Heart right ventricle (tissue), 16 donors: ENCODE results near the gene DET1. TPM values are rescaled to one million over a fixed set of nuclear protein-coding genes. Genes with fewer than 3 reads are reported as not detected.
"Not testable (repeated sequence)": the region's sequence is repeated elsewhere in the genome, so short reads cannot be mapped to it uniquely, and the experiment has no call there.

ENCODE experiments used
- ATAC-seq, 8 donors: fragments of 200-7000 bp; cut with Tn5 transposase; one replicate each; pipeline ENCODE4 v1.9.1; 2020; ENCODE audit warnings: mild to moderate bottlenecking in 8 of 8, moderate library complexity in 8 of 8, moderate number of reproducible peaks in 1 of 8
- DNase-seq, 2 donors: peaks; one replicate each; pipeline ENCODE4 v3.0.0-alpha.2; 2020
- H3K27ac ChIP-seq, 10 donors: fragments of 200-600 bp; sonication (generic) in 2 of 10; one replicate each; pipeline versions ENCODE4 v1.5.0 to v1.8.0; 2020 to 2022; ENCODE audit warnings: mild to moderate bottlenecking in 3 of 10
- H3K27me3 ChIP-seq, 7 donors: fragments of 200-600 bp; one replicate each; pipeline ENCODE4 v1.8.0; 2021 to 2022; ENCODE audit warnings: mild to moderate bottlenecking in 2 of 7
- H3K36me3 ChIP-seq, 9 donors: fragments of 200-600 bp; sonication (generic) in 1 of 9; one replicate each; pipeline versions ENCODE4 v1.5.0 to v1.8.0; 2020 to 2022; ENCODE audit warnings: mild to moderate bottlenecking in 2 of 9
- H3K4me1 ChIP-seq, 9 donors: fragments of 200-600 bp; sonication (generic) in 1 of 9; one replicate each; pipeline versions ENCODE4 v1.5.0 to v1.8.0; 2020 to 2022; ENCODE audit warnings: mild to moderate bottlenecking in 4 of 9
- H3K4me3 ChIP-seq, 10 donors: fragments of 200-600 bp; sonication (generic) in 2 of 10; one replicate each; pipeline versions ENCODE4 v1.5.0 to v1.8.0; 2020 to 2022; ENCODE audit warnings: mild to moderate bottlenecking in 7 of 10, moderate library complexity in 2 of 10
- H3K9me3 ChIP-seq, 11 donors: fragments of 200-600 bp in 10 of 11; sonication (generic) in 2 of 11; one replicate each; pipeline versions ENCODE4 v1.5.0 to v1.8.0; 2013 to 2022; ENCODE audit warnings: mild to moderate bottlenecking in 2 of 11, control low read depth in 1 of 11, moderate library complexity in 1 of 11
- WGBS, 2 donors: extraction: QIAGEN DNeasy Blood & Tissue Kit; methylation state at CpG; one replicate each; pipeline ENCODE4 v1.1.7; 2013; ENCODE audit warnings: inconsistent platforms in 1 of 2; 5-methylcytosine and 5-hydroxymethylcytosine counted together
- intact Hi-C, 10 donors: fragments of 100-400 bp; cut with DNase I; formaldehyde crosslinking; loops; one replicate each; pipeline versions ENCODE4 v1.11.1 to v1.14.2; 2022
- polyA plus RNA-seq, 2 donors: library from polyadenylated mRNA; stranded (reverse); fragments of 200-250 nt; gene quantifications; one replicate each; pipeline ENCODE4 v1.2.3, GENCODE V29; 2013
- total RNA-seq, 10 donors: library from RNA; stranded (reverse); fragmentation: NEBNext Ultra II Directional in 3 of 10; extraction: Animal tissue kit (Norgen Biotek cat#: 25700) in 3 of 10; gene quantifications; one replicate each; pipeline versions ENCODE4 v1.2.1 to v1.2.4, GENCODE V29; 2021 to 2023
- TF ChIP-seq, protein P1 (sequence below), 9 donors: fragments of 200-600 bp; sonication (generic) in 2 of 9; IDR thresholded peaks; one replicate each; pipeline versions ENCODE4 v1.5.0 to v1.8.0; 2021 to 2022; ENCODE audit warnings: antibody characterized with exemption in 9 of 9, mild to moderate bottlenecking in 5 of 9, moderate library complexity in 1 of 9
- donor health status: Arrhythmogenic right ventricular cardiomyopathy.
- donor health status: ischemic (EF 13 %, LVEDD 7.1; RV severe dilation, severe dysfunction).
- donor health status: healthy with polysubstance abuse.
- donor health status: DM: no; HTN: yes; CAD: no.
- donor health status: DM: no; HTN: no; CAD: no.
- donor health status: ischemic (EF 25% LVEDD 6.9; RV normal size, moderate dysfunction).
- donor health status: ischemic (EF 25% LVEDD 5.7; RV mildly dilated, moderate dysfunction).
- donor health status: healthy.
- donor health status: DM: yes; HTN: yes; CAD: no.
- donor health status: Ischemic cardiomyopathy.
- donor health status: ischemic (EF 35%, LVEDD 5.7; RV mildly dilated, moderate dysfunction).
- donor health status: nonischemic (EF 11% LVEDD 7.7; RV severe dilation, severe dysfunction).
- donor health status: DM: yes; HTN: yes; CAD: no.
- donor health status: PGD.
- donor health status: ischemic (EF 29% LVEDD 5.4; RV normal size, mild dysfunction).
- donor health status: nonischemic (EF 23%, LVEDD 6.1; RV moderate dilation, normal function).

Gene DET1
- total and polyA plus RNA-seq, 12 donors: 2.9 to 10.5 (median 8.3) TPM

- Histone ChIP-seq H3K9me3 (no peaks in the 10 kb centered on the region), H3K4me3 (no peak overlapping the region), H3K27ac (no peak overlapping the region), H3K36me3 (no peaks in the 10 kb centered on the region), H3K4me1 (no peaks in the 10 kb centered on the region), H3K27me3 (no peaks in the 10 kb centered on the region)
- TF ChIP-seq, protein P1, sequence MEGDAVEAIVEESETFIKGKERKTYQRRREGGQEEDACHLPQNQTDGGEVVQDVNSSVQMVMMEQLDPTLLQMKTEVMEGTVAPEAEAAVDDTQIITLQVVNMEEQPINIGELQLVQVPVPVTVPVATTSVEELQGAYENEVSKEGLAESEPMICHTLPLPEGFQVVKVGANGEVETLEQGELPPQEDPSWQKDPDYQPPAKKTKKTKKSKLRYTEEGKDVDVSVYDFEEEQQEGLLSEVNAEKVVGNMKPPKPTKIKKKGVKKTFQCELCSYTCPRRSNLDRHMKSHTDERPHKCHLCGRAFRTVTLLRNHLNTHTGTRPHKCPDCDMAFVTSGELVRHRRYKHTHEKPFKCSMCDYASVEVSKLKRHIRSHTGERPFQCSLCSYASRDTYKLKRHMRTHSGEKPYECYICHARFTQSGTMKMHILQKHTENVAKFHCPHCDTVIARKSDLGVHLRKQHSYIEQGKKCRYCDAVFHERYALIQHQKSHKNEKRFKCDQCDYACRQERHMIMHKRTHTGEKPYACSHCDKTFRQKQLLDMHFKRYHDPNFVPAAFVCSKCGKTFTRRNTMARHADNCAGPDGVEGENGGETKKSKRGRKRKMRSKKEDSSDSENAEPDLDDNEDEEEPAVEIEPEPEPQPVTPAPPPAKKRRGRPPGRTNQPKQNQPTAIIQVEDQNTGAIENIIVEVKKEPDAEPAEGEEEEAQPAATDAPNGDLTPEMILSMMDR (IDR thresholded peaks at IDR 0.05): no peak
- intact Hi-C loops: no loop called here
- 95 to 96% methylated on average over 3 of the region's 3 CpGs for WGBS, 2 donors
- no peak for ATAC-seq
- no peak for DNase-seq
Measured at GRCh38 chr15:88564741-88565140, 18.3 kb upstream of the DET1 start.

DNA sequence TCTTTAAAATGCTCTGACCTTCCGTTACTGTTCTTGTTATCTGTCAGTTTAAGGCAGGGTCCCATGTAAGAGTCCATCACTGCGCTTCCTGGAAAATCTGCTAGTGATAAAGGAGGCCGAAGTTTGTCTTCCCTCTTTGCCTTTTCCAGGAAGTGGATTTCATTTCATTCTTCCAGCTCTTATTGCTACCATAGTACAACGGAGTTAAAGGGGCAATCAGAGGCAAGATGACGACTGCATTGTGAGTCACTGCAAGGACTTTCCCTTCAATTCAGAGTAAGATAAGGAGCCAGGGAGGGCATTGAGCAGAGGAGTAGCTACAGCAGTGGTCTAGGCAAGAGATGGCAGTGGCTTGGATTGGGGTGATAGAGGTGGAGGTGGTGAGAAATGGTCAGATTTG lies 17.2 kb upstream of the DET1 start:
- Histone ChIP-seq H3K36me3 (no peaks in the 10 kb centered on the region), H3K4me1 (no peaks in the 10 kb centered on the region), H3K27me3 (no peaks in the 10 kb centered on the region), H3K27ac (no peak overlapping the region), H3K9me3 (no peaks in the 10 kb centered on the region), H3K4me3 (no peak overlapping the region)
- intact Hi-C loops: no loop called here
- 42% methylated on average over 5 of the region's 5 CpGs for WGBS, 2 donors
- TF ChIP-seq, protein P1 (IDR thresholded peaks at IDR 0.05): no peak
- ATAC-seq (no peak), DNase-seq (no peak)

GRCh38 chr15:88559565-88559964 lies 13.1 kb upstream of the DET1 start:
- DNase-seq, intact Hi-C loops: not testable (repeated sequence)
- 86 to 91% methylated on average over 9 of the region's 9 CpGs for WGBS, 2 donors

GRCh38 chr15:88558026-88558425 lies 11.5 kb upstream of the DET1 start:
- H3K4me3 ChIP-seq, H3K9me3 ChIP-seq, H3K4me1 ChIP-seq, ATAC-seq, H3K36me3 ChIP-seq, H3K27me3 ChIP-seq, DNase-seq, H3K27ac ChIP-seq, intact Hi-C loops: not testable (repeated sequence)
- WGBS, 2 donors: 74 to 90% methylated on average over 1 of the region's 1 CpG

More at GRCh38 chr15:88559565-88559964, 13.1 kb upstream of the DET1 start:
- not testable (repeated sequence) for H3K4me1 ChIP-seq, H3K27me3 ChIP-seq, H3K36me3 ChIP-seq, H3K27ac ChIP-seq, H3K9me3 ChIP-seq, ATAC-seq, H3K4me3 ChIP-seq

DNA sequence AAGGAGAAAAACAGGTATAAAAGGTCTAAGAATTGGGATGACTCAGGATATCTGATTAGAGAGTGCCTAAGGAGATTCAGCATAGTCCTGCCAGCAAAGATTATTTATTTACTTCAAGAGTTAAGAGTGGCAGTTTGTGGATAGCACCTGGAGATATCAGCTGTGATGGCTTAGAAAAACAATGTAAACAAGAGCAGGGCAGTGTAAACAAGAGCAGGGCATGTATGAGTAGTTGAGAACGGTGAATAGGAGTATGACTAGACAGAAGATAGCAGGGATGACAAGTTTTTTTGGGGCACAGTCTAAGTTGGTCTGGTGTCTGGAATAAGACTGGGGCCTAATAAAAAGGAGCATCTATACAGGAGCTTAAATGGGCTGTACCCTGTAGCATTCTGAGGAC lies 1.5 kb upstream of the DET1 start:
- H3K27me3 ChIP-seq, ATAC-seq, H3K4me3 ChIP-seq, H3K9me3 ChIP-seq, H3K27ac ChIP-seq, DNase-seq, H3K36me3 ChIP-seq: not testable (repeated sequence)
- intact Hi-C loops: loop anchor here in 1 of 10 donors (10.0 kb wide), 1 partner anchor 67 kb away; no protein-coding TSS in a partner anchor
- peaks cover under 1 to 34% (median 17%) of the 10 kb centered on the region in 9 donors for H3K4me1 ChIP-seq
- WGBS, 2 donors: 54 to 63% methylated on average over 1 of the region's 1 CpG

GRCh38 chr15:88545578-88546247 lies 768 bp downstream of the DET1 start:
- Histone ChIP-seq H3K27ac (peak overlapping the region; percentile 86 to 97 (median 94)), H3K4me3 (peak overlapping the region; percentile 45 to 88 (median 75)), H3K4me1 (peaks cover 6 to 50% (median 27%) of the 10 kb centered on the region in 9 donors)
- not testable (repeated sequence) for DNase-seq, H3K9me3 ChIP-seq, H3K36me3 ChIP-seq, H3K27me3 ChIP-seq, ATAC-seq
- WGBS, 2 donors: 3% methylated on average over 7 of the region's 8 CpGs
- intact Hi-C loops: loop anchor here in 1 of 10 donors (10.0 kb wide), 1 partner anchor 69 kb away; no protein-coding TSS in a partner anchor
